ENCODE measurements around the gene IGF2BP2.
"Not testable (repeated sequence)": the region's sequence is repeated elsewhere in the genome, so short reads cannot be mapped to it uniquely, and the experiment has no call there.

Gene IGF2BP2

GRCh38 chr3:185831990-185832389 lies 7.1 kb upstream of the IGF2BP2 start:
- no peak for DNase-seq

GRCh38 chr3:185831195-185831594 lies 6.4 kb upstream of the IGF2BP2 start:
- DNase-seq: peak; percentile 47

GRCh38 chr3:185830018-185830797 lies 5.4 kb upstream of the IGF2BP2 start:
- no peak for DNase-seq

GRCh38 chr3:185828755-185829154 lies 3.9 kb upstream of the IGF2BP2 start:
- DNase-seq: no peak

- DNase-seq: no peak
Observed at GRCh38 chr3:185827595-185828344, 2.9 kb upstream of the IGF2BP2 start.

- DNase-seq: no peak
Observed at GRCh38 chr3:185825639-185826481, 1.0 kb upstream of the IGF2BP2 start.

GRCh38 chr3:185824051-185825005 lies 514 bp downstream of the IGF2BP2 start:
- no peak for DNase-seq

GRCh38 chr3:185823078-185824044 lies 1.5 kb downstream of the IGF2BP2 start:
- no peak for DNase-seq

GRCh38 chr3:185822221-185823000 lies 2.4 kb downstream of the IGF2BP2 start:
- no peak for DNase-seq

GRCh38 chr3:185820973-185821758 lies 3.7 kb downstream of the IGF2BP2 start:
- no peak for DNase-seq

- no peak for DNase-seq
Observed at GRCh38 chr3:185818267-185818875, 6.5 kb downstream of the IGF2BP2 start.

- no peak for DNase-seq
Observed at GRCh38 chr3:185815391-185816282, 9.2 kb downstream of the IGF2BP2 start.

GRCh38 chr3:185813691-185814215 lies 11.1 kb downstream of the IGF2BP2 start:
- DNase-seq: no peak

GRCh38 chr3:185813205-185813604 lies 11.6 kb downstream of the IGF2BP2 start:
- DNase-seq: no peak

- DNase-seq: no peak
Observed at GRCh38 chr3:185807445-185808068, 17.3 kb downstream of the IGF2BP2 start.

GRCh38 chr3:185798831-185799110 lies 26.1 kb downstream of the IGF2BP2 start:
- DNase-seq: not testable (repeated sequence)

All from DMS153 (cell line).